Peyer's patch (tissue), 4 donors: ENCODE measurements around the gene NPC1.

Experiments used
- CTCF ChIP-seq, 6 experiments: fragments of 450-650 bp in 4 of 6; fragments of 200-600 bp in 2 of 6; sonication (generic) in 1 of 6; IDR thresholded peaks; one replicate each; pipeline ENCODE4 v1.5.1; 2017 to 2019; ENCODE audit warnings: antibody characterized with exemption in 6 of 6, mild to moderate bottlenecking in 3 of 6, moderate library complexity in 1 of 6
- POLR2A ChIP-seq, 2 donors: fragments of 450-650 bp; IDR thresholded peaks; one replicate each; pipeline ENCODE4 v1.5.1; 2017; ENCODE audit warnings: antibody characterized with exemption in 2 of 2, mild to moderate bottlenecking in 2 of 2, moderate library complexity in 2 of 2

GRCh38 chr18:23626451-23627279 lies 40.4 kb upstream of the NPC1 start:
- no peak for TF ChIP-seq CTCF (IDR thresholded peaks at IDR 0.05)
- TF ChIP-seq POLR2A (IDR thresholded peaks at IDR 0.05): no peak
